Measurements from ENCODE around the gene S100P.

Gene S100P

DNA sequence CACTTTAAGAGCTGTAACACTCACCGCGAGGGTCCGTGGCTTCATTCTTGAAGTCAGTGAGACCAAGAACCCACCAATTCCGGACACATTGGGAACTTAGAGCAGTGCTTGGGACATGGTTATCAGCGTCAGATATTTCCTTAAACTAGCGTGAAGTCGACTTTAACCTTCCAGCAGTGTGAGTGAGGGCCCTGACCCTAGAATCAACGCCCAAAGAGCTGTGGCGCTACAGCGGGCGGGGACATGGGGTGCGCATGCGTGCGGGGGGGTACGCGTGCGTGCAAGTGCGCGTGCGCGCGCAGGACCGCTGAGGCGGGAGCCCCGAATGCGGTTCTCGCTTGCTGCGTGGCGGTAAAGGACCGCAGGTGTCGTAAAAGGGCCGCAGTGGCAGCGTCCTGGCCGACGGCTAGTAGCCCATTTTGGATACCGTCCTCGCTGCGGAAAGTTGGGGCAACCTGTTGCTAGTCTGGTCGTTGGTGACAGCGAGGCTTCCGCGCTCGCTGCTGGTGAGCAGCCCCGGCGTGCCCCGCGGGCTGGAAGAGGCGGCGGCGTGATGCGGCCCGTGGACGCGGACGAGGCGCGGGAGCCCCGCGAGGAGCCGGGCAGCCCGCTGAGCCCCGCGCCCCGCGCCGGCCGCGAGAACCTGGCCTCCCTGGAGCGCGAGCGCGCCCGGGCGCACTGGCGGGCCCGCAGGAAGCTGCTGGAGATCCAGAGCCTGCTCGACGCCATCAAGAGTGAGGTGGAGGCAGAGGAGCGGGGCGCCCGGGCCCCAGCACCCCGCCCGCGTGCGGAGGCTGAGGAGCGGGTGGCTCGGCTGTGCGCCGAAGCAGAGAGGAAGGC is 19.8 kb upstream of the S100P start:
- peak; percentile 93 for DNase-seq

DNA sequence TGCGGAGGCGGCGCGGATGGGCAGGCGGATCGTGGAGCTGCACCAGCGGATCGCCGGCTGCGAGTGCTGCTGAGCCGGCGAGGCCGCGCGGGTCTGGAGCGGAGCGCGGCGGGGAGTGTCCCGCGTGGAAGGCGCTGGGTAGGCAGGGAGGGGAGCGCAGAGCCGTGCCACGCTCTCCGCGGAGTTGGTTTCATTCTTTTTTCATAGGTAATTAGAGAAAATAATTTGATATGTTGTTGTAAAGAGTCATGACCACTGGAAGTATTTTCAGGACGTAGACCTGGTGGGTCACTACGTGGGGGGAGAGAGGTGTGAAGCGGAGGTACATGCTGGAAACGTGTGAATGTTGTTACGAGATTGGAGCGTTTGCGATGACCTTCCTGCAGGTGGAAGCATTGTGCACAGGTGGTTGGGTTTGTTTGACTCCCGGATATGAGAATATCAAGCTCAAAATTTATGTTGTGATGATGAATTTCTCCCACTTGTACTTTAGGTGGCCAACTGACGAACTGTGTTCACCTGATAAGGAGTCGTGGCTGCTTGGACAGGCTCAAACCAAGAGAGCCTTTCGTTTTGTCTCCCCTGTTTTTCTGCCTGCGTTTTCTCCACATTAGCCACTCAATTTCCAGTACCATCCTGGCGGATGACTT is 19.1 kb upstream of the S100P start:
- peak; percentile 63 for DNase-seq

DNA sequence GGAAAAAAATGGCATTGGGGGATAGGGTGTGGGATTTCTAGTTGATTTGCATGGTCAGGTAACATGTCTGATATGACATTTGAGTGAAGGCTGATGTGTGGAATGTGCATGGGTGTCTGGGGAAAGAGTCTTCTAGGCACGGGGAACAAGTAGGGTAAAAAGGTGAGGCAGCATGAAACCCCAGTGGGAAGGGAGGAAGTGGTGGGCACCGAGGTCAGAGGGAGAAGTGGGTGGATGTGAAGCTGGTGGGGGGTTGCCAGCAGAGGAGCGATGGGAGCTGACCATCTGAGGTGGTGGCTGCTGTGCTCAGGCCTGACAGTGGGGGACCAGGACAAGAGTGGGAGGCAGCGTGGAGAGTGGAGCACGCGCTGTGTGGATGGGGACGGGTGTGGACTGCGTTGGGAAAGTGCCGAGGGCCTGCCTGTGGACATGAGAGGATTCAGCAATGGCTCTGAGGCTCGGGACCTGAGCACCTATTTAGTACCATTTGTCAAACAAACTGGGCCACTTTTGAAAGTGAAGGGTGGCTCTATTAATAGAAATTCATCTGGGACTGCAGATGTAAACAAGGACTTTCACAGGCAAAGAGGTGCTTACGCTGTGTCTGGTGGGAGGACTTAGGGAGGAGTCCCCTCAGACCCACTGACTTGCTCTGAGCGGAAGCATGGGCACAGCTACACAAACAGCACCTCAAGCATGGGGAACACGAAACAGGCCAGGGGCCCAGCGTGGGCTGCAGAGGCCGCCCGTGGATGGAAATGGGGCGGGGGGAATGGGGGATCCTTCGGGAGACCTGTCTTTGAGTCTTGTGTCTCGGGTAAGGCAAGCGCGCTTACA is 16.7 kb upstream of the S100P start:
- DNase-seq, result no peak

- no peak for DNase-seq
Measured at GRCh38 chr4:6680372-6681034, 13.2 kb upstream of the S100P start.

DNA sequence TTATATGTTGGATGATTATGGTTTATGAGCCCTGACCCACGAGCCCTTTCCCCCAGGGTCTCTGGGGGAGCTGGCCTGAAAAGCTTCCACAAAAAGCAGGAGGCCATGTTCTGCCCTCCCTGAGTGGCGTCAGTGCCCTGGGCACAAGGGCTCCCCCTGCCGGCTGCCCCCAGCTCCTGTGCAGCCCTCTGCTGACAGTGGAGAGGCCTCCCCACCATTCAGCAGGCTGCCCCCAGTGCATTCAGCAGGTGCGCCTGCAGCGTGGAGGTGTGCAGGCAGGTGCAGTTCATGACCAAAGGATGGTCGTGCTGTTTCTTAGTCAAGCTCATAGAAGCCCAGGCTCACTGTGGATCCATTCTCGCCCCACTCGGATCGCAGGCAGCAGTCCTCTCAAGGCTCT is 12.5 kb upstream of the S100P start:
- no peak for DNase-seq

- no peak for DNase-seq
Measured at GRCh38 chr4:6682862-6683590, 10.7 kb upstream of the S100P start.

- no peak for DNase-seq
Measured at GRCh38 chr4:6684656-6685055, 9.0 kb upstream of the S100P start.

- DNase-seq, result no peak
Measured at GRCh38 chr4:6686104-6686787, 7.4 kb upstream of the S100P start.

DNA sequence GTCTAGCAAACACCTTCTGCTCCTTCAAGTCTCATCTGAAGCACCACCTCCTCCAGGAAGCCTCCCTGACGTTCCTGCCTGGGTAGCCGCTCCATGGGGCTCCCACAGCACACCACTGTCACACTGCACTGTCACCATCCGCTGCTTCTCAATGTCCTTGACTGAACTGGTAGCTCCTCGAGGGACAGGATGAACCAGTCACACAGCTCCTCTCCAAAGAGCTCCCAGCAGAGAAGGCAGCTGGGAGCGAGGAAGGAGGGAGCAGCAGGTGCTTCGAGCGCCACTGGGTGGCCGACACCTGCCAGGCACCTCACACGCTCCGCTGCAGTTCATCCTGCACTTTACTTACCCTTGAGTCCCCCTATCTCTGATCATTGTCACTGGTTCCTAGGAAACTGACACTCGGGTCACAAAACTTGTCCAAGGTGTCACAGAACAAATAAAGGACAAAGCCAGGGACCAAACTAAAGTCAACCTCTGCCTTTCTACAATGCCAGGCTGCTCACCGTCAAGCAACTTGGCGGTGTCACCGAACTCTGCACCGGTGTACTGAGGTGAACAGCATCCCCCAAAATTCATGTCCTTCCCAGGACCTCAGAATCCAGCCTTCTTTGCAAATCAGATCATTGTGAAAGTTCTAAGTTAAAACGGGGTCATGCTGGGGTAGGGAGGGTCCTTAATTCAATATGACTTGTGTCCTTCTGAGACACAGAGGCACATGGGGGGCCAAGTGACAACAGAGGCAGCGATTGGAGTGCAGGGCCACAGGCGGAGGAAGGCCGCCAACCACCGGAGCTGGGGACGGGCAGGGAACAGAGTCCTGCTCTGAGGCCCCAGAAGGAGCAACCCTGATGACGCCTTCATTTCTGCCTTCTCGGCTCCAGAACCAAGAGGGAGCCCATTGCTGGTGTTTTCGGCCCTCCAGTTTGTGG is 5.5 kb upstream of the S100P start:
- no peak for DNase-seq

DNA sequence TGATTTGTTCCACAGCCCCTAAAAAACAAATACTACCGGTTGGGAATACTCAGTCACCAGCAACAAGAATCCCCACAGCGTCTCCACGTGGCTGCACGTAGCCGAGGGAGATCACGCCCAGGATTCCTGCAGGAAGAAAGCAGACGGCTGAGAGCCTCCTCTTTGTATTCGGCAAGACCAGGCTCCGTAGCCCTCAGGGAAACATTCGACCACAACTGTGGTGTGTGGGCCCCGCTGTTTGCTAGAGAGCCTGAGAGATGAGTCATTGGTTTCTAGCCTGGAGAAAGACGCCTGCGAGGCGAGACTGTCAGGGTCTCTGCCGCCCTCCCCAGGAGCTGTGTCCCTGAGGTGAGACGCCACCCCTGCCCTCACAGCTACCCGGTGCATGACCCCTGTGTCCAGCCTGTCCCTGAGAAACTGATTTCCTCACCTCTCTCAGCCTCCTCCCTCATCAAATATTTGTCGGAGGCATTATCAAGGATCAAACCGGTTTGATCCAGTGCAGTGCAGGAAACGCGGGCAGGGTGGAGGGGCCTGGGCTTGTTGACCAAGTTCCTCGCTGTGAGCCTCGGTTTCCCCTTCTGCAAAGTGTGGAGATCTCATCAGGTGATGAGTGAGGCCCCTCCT is 4.7 kb upstream of the S100P start:
- peak; percentile 74 for DNase-seq

GRCh38 chr4:6689506-6689960 is 4.1 kb upstream of the S100P start:
- DNase-seq, result no peak

DNA sequence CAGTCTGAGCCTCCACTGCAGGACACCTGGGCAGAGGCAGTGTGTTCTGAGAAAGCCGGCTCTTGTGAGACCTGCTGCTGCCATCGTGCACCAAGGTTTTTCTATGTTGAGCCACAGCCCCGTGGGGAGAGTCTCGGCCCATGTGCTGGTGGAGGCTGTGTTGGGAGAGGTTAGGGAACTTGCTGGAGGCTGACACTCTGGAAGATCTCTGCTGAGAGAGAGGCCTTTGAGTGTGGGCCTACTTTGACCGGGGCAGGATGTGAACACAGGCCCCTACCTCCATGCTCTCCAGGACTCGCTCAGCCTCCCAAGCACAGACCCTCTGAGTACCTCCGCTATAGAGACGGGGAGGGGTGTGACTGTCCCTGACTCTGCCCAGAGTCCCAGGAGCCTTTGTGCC is 1.3 kb upstream of the S100P start:
- DNase-seq, result no peak

DNA sequence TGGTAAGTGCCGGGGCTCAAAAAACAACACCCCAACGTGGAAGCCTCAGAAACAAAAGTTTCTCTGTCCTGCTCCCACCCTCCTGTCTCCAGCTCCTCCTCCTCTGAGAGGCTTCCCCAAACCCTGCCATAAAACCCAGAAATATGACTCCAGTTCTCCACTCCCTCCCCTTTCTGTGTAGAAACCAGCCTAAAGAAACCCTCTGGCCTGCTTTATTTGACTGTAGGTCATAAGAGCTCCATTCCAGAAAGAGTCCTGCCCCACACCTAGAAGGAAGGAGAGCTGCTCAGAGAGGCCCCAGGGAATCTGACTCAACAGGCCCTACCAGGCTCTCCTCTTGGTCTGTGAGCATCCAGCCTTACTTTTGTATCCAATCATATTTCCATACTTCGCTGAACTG is 872 bp upstream of the S100P start:
- no peak for DNase-seq

- DNase-seq, result no peak
Measured at GRCh38 chr4:6694177-6694901, 661 bp downstream of the S100P start.

DNA sequence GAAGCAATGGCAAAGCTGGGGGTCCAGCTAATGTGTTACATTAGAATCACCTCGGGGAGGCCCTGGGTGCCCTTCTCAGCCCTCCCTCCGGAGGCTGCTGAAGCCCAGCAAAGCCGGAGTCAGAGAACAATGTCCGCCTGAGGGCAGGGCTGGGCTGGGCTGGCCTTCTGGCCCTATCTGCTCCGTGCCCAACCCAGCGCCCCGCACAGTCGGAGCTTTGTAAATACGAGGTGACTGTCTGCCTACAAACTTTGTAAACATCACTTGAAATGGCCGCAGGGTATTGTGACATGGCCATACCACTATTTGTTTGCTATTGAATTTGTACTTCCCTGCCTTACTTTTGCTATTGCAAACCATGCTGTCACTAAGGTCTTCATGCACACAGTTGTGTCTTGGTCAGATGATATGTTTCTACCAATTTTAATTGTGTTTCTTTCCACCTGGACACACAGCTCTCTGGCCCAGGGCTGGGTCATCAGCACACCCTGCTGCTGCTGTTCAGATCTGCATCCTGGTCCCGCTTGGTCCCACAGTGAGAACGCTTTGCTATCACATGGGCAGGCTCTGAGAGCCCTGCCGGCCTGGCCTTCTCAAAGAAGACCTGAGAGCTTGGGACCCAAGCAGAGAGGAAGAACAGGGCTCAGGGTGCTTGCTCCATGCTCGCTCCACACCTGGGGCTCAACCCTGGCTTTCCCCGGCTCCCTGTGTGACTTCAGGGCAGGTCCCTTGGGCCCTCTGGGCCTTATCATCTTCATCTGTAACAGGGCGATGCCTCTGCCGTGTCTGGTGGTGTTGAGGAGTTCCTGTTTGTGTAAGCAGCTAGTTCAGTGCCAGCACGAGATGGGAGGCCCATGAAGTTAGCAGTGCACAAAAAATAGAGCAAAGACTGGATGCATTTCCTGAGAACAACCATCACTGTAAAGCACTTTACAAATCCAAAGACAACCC is 2.3 kb downstream of the S100P start:
- DNase-seq, result peak; percentile 78

GRCh38 chr4:6696611-6697010 is 2.9 kb downstream of the S100P start:
- DNase-seq, result no peak

- no peak for DNase-seq
Measured at GRCh38 chr4:6697131-6697530, 3.5 kb downstream of the S100P start.

DNA sequence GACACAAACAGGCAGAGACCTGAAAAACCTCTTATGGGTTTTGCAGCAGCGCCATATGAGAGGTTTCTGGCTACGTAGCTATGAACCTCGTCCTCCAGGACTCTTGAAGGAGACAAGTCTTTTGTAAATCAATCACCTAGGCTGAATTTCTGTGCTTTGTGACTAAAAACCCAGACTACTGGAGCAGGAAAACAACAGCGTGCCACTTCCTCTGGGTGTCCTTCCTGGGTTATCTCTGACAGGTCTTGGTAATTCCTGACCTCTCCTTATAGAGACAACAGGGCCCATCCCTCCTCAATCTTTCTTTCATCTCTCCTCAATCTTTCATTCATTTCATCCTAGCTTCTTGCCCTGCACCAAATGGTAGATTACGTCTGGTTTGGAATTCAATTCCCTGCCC is 5.7 kb downstream of the S100P start:
- DNase-seq, result no peak
